ENCODE data around the gene NID2.

NID2 gene

DNA sequence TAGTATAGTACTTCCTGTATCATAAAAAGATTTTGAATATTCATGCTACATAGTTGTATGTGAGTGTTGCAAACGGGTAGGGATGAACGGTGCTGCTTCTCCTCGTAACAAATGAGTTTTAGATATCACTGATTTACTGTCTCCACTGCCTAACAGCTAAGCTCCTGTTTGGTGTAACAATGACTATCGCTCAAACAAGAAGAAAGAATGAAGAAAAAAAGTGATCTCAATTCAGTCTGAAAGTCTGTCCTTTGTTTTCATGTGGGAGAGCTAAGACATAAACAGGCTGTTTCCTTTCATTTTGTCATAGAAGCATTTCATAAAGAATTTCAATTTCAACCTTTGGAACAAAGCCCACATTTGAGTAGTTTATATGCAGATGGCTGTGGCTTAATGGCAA, 105.6 kb downstream of the NID2 start:
- peak overlapping the region; percentile 7; the same call in 1 of the 2 replicates for H3K4me3 ChIP-seq (ENCODE audit: low read length)
- TF ChIP-seq, protein P1, sequence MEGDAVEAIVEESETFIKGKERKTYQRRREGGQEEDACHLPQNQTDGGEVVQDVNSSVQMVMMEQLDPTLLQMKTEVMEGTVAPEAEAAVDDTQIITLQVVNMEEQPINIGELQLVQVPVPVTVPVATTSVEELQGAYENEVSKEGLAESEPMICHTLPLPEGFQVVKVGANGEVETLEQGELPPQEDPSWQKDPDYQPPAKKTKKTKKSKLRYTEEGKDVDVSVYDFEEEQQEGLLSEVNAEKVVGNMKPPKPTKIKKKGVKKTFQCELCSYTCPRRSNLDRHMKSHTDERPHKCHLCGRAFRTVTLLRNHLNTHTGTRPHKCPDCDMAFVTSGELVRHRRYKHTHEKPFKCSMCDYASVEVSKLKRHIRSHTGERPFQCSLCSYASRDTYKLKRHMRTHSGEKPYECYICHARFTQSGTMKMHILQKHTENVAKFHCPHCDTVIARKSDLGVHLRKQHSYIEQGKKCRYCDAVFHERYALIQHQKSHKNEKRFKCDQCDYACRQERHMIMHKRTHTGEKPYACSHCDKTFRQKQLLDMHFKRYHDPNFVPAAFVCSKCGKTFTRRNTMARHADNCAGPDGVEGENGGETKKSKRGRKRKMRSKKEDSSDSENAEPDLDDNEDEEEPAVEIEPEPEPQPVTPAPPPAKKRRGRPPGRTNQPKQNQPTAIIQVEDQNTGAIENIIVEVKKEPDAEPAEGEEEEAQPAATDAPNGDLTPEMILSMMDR (conservative IDR thresholded peaks at IDR 0.05; ENCODE audit: low read length): no peak

DNA sequence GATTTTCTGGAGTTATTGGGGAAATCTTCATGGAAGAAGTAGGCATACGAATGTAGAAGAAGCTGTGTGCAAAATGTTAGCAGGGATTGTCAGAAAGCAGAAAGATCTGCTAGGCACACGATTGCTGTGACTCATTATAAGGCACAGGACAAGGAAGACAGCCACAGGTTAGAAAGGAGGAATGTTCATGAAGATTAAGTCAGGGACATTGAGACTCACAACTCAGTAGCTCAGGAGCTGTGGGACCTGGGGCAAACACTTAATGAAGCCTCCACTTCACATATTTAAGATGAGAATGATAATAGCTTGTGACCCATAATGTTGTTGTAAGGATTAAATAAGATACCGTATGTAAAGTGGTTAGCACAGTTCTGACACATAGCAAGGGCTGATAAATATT, 106.1 kb downstream of the NID2 start:
- TF ChIP-seq, protein P1 (conservative IDR thresholded peaks at IDR 0.05; ENCODE audit: low read length): no peak
- DNase-seq (ENCODE audit: low read depth): peak; percentile 21
- H3K4me3 ChIP-seq (ENCODE audit: low read length): no peak overlapping the region

More for the DNA sequence above, 105.6 kb downstream of the NID2 start:
- DNase-seq (ENCODE audit: low read depth): peak; percentile 46

DNA sequence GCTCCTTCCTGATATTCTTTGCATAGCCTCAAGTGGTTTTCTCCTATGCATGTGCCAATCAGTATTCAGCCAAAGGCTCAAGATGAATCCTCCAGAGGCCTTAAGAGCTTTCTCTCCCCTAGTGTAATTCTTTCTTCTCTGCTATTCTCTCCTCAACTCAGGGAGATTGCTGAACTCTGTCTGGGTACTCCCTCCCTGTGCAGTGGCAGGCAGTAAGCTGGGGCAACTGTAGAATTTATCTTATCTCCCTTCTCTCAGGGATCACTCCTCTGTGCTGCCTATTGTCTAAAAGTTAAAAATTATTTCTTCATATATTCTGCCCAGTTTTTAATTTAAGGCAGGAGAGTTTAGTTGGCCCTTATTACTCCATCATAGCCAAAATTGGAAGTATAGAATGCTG, 108.0 kb downstream of the NID2 start:
- TF ChIP-seq, protein P1 (conservative IDR thresholded peaks at IDR 0.05; ENCODE audit: low read length): no peak
- no peak for DNase-seq (ENCODE audit: low read depth)
- no peak overlapping the region for H3K4me3 ChIP-seq (ENCODE audit: low read length)

DNA sequence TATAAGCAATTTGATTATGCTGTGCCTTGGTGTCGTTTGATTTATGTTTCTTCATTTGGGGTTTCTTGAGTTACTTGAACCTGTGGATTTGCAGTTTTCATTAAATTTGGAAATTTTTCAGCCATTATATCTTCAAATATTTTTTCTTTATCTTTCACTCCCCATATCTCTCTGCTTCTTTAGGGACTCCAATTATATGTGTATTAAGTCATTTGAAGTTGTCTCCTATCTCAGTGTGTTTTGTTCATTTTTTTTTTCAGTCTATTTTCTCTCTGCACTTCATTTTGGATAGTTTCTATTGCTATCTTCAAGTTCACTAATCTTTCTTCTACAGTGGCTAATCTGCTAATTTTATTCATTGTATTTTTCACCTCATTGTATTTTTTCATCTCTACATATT, 108.9 kb downstream of the NID2 start:
- TF ChIP-seq, protein P1 (conservative IDR thresholded peaks at IDR 0.05; ENCODE audit: low read length): no peak
- no peak overlapping the region for H3K4me3 ChIP-seq (ENCODE audit: low read length)
- no peak for DNase-seq (ENCODE audit: low read depth)

DNA sequence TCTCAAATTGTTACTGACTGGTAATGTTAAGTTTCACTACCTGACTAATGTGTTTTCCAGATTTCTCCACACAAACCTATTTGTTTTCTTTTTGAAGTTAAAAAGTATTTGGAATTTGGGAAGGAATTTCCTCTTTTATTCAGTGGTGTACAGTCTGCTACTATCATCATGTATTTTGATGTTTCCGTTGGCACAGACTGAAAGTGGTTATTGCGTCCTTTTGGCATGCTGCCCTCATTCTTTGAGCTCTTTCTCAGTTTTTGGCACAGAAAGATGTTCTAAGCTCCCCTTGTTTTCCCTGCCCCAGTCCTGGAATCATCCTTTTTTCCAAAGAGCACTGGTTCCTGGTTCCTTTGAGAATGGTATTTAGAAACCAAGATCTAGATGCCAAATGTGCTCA, 110.9 kb downstream of the NID2 start:
- H3K4me3 ChIP-seq (ENCODE audit: low read length): no peak overlapping the region
- TF ChIP-seq, protein P1 (conservative IDR thresholded peaks at IDR 0.05; ENCODE audit: low read length): no peak
- DNase-seq (ENCODE audit: low read depth): peak; percentile 48

Measured in AG10803 (cell line).